HG03432 (cell line): ENCODE results near the gene LDLRAD4.

Experiments
- ATAC-seq: cut with Tn5 transposase; IDR thresholded peaks from one replicate; pipeline ENCODE4 v1.9.1; 2021; ENCODE audit warnings: mild to moderate bottlenecking, moderate library complexity; ENCODE audit not compliant: unreplicated experiment

Gene LDLRAD4

GRCh38 chr18:13399511-13399910 is 181.0 kb downstream of the LDLRAD4 start:
- no peak for ATAC-seq

- no peak for ATAC-seq
Measured at GRCh38 chr18:13400636-13401315, 182.2 kb downstream of the LDLRAD4 start.

DNA sequence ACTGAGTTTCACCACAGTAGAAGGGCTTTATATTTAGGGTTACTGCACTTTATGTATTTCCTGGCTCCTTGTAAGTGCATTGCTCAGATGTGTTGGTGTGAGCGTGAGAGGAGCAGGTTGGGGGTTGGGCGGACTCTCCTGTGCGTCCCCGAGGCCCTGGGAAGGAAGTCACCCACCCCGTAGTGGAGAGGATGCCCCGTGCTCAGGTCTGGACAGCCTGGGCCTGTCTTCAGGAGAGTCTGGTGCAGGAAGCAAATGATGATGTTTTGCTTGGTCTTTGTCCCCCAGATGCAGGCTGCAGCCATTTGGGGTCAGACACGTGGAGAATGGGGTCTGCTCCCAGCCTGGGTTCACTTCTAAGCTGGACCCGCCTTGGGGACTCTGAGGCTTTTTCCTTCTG is 182.8 kb downstream of the LDLRAD4 start:
- ATAC-seq: no peak

DNA sequence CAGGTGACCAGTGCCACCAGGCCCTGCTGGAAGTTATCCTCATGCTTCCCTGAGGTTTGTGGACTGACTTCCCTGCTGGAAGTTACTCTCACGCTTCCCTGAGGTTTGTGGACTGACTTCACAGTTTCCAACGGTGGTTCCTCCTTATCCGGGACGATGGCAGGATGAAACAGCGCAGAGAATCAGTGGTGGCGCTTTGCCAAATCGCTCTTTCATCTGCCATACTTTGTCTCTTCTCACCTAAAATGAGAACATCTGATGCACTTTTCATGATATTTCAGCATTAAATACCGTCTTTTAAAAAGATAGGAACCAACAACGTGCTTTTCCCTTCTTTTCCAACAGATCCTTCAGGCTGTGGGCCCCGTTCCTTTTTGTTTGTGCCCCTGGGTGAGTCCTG is 183.3 kb downstream of the LDLRAD4 start:
- ATAC-seq: no peak

- no peak for ATAC-seq
Measured at GRCh38 chr18:13403786-13404549, 185.4 kb downstream of the LDLRAD4 start.

DNA sequence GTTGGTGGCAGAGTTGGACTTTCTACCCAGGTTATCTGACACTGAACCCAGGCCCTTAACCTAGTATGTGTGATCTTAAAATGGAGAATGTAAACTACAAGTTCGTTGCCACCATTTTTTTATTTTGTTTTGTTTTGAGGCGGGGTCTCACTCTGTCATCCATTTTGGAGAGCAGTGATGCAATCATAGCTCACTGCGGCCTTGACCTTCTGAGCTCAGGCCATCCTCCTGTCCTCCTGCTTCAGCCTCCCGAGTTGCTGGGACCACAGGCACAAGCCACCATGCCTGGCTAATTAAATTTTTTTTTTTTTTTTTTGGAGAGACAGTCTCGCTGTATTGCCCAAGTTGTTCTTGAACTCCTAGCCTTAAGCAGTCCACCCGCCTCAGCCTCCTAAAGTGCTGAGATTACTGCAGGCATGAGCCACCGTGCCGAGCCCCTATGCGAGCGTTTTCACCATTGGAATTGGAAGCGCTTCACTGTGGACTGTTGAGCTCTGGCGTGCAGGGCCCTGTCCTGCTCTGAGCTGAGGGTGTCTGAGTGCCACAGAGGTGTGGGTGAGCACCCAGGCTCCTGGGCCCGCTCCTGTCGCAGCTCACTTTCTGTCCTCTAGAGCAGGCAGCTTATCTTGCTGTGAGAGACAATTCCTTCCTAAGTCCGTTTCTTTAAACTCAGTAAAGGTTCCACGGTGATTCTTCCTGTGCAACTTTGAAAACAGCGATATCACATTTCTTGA is 186.9 kb downstream of the LDLRAD4 start:
- no peak for ATAC-seq

- no peak for ATAC-seq
Measured at GRCh38 chr18:13406049-13406615, 187.6 kb downstream of the LDLRAD4 start.

- no peak for ATAC-seq
Measured at GRCh38 chr18:13406736-13407135, 188.2 kb downstream of the LDLRAD4 start.

DNA sequence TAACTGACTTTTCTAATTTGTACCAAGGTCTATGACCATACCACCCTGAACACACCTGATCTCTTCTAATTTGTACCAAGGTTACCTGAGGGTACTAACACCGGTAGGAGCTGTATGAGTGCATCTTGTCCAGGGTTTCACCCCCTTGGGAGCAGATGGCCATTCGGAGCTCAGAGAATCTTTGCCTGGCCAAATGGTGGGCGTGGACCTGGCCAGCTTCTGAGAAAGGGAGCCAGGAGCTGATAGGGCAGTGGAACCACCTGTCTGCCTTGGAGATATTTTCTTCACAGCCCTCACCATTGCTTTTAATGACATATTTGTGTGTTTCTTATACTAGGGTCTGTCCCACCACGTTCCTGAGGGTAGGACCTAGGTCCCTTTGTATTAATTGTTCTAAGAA is 188.9 kb downstream of the LDLRAD4 start:
- no peak for ATAC-seq

DNA sequence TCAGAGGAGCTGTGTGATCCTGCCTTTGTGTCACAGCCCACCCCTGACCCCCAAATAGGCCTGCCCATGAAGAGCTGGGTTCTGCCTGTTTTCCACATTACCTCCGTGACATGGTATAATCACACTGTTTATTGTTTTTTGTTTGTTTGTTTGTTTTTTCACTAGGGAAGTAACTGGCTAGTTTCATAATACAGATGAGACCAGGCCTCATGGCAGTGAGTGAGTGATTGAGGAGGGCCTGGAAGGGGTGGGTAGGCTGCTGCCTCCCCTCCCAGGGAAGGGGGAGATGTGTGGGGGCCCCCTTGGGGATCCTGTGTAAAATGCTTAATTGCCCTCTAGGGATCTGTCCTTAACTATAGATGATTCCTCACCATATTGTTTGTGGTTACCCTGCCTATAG is 190.5 kb downstream of the LDLRAD4 start:
- ATAC-seq: no peak

DNA sequence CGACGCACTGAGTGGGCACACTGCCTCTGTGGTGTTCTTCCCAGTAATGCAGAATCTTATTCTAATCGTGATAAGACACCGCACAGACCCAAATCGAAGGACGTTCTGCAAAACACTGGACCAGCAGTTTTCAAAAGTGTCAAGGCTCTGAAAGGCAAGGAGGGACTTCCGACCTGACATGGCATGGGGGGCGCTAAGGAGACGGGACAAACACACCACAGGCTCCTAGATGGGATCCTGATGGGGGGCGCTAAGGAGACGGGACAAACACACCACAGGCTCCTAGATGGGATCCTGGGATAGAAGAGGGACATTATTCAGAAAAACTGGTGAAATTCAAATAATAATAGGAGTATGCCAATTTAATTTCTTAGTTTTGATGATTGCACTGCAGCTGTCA is 191.4 kb downstream of the LDLRAD4 start:
- no peak for ATAC-seq

GRCh38 chr18:13410471-13410870 is 191.9 kb downstream of the LDLRAD4 start:
- no peak for ATAC-seq

DNA sequence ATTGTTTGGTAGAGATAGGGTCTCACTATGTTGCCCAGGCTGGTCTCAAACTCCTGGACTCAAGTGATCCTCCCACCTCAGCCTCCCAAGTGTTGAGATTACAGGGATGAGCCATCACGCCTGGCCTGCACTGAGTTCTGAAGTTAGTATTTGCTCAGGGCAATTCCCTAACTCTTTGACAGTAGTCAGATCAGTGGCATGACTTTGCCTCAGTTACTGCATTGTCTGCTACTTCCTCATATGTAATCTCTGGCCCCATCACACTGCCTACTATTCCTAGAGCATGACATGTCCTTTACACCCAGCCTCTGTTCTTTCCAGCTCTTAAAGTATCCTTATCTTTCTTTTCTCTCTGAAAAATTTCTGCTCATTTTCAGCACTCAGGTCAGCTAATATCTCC is 193.5 kb downstream of the LDLRAD4 start:
- ATAC-seq: no peak

GRCh38 chr18:13412901-13413300 is 194.3 kb downstream of the LDLRAD4 start:
- ATAC-seq: no peak

- ATAC-seq: no peak
Measured at GRCh38 chr18:13414102-13414501, 195.5 kb downstream of the LDLRAD4 start.

- no peak for ATAC-seq
Measured at GRCh38 chr18:13414521-13414920, 196.0 kb downstream of the LDLRAD4 start.

DNA sequence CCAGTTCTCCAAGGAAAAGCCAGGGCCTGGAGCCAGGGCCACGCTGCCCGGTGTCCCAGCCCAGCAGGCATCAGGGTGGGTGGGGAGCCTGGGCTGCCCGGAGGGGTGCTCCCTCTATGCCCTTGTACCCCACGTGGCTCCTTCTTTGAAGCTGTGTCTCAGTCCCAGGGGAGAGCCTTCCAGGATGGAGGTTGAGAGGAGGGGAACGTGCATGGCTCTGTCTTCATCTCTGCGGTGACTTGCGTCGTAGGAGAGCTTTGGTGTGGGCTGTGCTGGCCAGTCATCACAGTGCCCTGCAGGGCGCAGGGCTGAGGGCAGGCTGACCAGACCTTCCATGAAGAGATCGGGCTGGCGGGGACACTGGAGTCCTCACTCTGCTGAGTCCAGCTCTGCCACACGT is 197.2 kb downstream of the LDLRAD4 start:
- ATAC-seq: no peak

DNA sequence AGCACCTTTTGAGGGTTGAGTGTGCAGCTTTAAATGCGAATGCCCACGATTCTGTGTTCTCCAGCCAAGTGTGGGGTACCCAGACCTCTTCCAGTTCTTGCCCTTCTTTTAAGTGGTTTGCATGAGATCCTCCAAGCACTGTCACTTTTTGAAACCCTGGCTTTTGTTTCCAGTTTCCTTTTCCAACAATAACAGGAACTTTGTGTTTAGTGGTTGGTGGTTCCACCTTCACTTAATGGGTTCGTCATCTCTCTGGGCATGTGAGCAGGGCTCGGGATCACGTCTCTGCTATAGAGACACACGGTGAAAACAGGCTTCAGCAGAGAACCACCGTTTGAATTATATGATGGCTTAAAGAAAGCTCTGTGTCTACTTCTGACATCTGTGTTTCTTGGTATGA is 197.6 kb downstream of the LDLRAD4 start:
- no peak for ATAC-seq

DNA sequence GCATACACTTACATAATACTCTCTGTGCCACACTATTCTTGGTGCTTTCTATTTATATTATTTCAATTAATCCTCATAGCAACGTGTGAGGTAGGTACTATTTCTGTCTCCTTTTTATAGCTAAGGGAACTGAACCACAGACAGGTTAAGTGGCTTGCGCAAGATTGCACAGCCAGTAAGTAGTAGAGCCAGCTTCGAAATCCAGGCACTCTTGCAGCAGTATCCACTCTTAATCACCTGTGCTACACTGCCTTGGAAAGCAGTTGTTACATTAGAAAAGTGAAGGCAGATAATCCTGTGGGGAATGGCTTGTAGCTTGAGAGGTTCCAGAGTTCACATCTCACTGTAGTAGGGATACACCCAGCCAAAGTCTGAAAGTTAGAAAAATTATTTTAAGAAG is 198.3 kb downstream of the LDLRAD4 start:
- no peak for ATAC-seq

DNA sequence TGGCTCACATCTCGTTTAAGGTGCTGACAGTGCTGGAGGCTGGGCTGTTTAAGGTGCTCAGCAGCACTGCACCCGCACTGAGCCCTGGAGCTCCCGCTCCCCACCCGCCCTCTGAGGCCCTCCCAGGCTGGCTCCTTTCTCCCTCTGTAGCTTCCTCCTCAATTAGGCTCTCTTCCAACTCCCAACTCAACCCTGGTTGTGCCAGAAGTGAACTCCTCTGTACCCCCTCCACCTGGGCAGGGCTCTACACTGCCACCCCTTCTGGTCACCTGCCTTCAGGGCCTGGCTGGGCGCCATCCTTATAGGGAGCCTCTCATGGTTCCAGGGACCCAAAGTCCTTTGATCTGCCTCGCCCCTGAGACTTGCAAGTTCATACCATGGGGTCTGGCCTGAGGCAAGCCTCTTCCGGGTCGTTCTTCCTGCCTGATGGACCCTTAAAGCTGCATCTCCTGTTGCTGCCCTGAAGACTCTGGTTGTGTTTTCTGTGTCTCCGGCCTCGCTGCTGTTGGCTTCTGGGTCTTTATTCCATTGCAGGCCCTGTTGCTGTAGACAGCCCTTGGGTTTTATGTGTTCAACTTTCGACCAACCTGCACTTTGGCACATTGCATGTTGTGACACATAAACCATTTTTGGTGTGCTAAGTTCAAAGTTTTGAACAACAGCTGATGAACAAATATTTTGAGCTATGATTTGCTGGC is 199.6 kb downstream of the LDLRAD4 start:
- ATAC-seq: no peak
